H9 (cell line): ENCODE data around the gene NSL1. TPM values are rescaled to one million over a fixed set of nuclear protein-coding genes. Genes with fewer than 3 reads are reported as not detected.
A peak's percentile ranks its signal among the peaks of the same experiment; 100 is the strongest.

Experiments
- DNase-seq: peaks from one replicate; pipeline ENCODE4 v3.0.0-alpha.2; 2017
- H2AFZ ChIP-seq: one replicate; pipeline ENCODE4 v1.6.1; 2013; ENCODE audit warnings: mild to moderate bottlenecking, low read length, control low read depth, moderate library complexity
- H2AK5ac ChIP-seq: 2 replicates; pipeline ENCODE4 v1.6.1; 2013; ENCODE audit warnings: low read length, control low read depth, mixed read lengths; ENCODE audit not compliant: insufficient read length
- H2BK120ac ChIP-seq: one replicate; pipeline ENCODE4 v1.6.1; 2013; ENCODE audit warnings: low read depth, mild to moderate bottlenecking, low read length, control low read depth, inconsistent platforms; ENCODE audit not compliant: poor library complexity, severe bottlenecking
- H2BK12ac ChIP-seq: 2 replicates; pipeline ENCODE4 v1.6.1; 2013; ENCODE audit warnings: low read length, control low read depth, mixed read lengths, low read depth; ENCODE audit not compliant: insufficient read length
- H2BK15ac ChIP-seq: 2 replicates; pipeline ENCODE4 v1.6.1; 2013; ENCODE audit warnings: low read depth, low read length, control low read depth
- H2BK20ac ChIP-seq: one replicate; pipeline ENCODE4 v1.6.1; 2013; ENCODE audit warnings: low read depth, mild to moderate bottlenecking, low read length, control low read depth, inconsistent platforms; ENCODE audit not compliant: poor library complexity, severe bottlenecking
- H2BK5ac ChIP-seq: 2 replicates; pipeline ENCODE4 v1.6.1; 2013; ENCODE audit warnings: low read length, control low read depth, mixed read lengths; ENCODE audit not compliant: insufficient read length
- H3K14ac ChIP-seq: 2 replicates; pipeline ENCODE4 v1.6.1; 2013; ENCODE audit warnings: low read length, control low read depth; ENCODE audit not compliant: insufficient read depth
- H3K18ac ChIP-seq: 2 replicates; pipeline ENCODE4 v1.6.1; 2013; ENCODE audit warnings: low read depth, mild to moderate bottlenecking, mixed read lengths, low read length, control low read depth; ENCODE audit not compliant: insufficient read length
- H3K23ac ChIP-seq: 2 replicates; pipeline ENCODE4 v1.6.1; 2013; ENCODE audit warnings: low read length, control low read depth, mixed read lengths, low read depth; ENCODE audit not compliant: insufficient read length
- H3K23me2 ChIP-seq: 2 replicates; pipeline ENCODE4 v1.6.1; 2013; ENCODE audit warnings: low read depth, mild to moderate bottlenecking, mixed read lengths, low read length, control low read depth; ENCODE audit not compliant: insufficient read length, poor library complexity, severe bottlenecking
- H3K27ac ChIP-seq: 2 replicates; pipeline ENCODE4 v1.5.1; 2013; ENCODE audit warnings: low read length, control low read depth, mixed read lengths, low read depth; ENCODE audit not compliant: insufficient read length
- H3K27me3 ChIP-seq: 2 replicates; pipeline ENCODE4 v1.6.1; 2013; ENCODE audit warnings: low read length, control low read depth, inconsistent platforms; ENCODE audit not compliant: insufficient read depth
- H3K4ac ChIP-seq: 2 replicates; pipeline ENCODE4 v1.6.1; 2013; ENCODE audit warnings: low read depth, mild to moderate bottlenecking, control low read depth, inconsistent platforms, low read length, moderate library complexity
- H3K4me1 ChIP-seq: 2 replicates; pipeline ENCODE4 v1.6.1; 2013; ENCODE audit warnings: low read length, control low read depth, inconsistent platforms; ENCODE audit not compliant: insufficient read depth
- H3K4me2 ChIP-seq: 2 replicates; pipeline ENCODE4 v1.6.1; 2013; ENCODE audit warnings: low read length, control low read depth, mixed read lengths; ENCODE audit not compliant: insufficient read length, insufficient read depth
- H3K56ac ChIP-seq: 2 replicates; pipeline ENCODE4 v1.6.1; 2013; ENCODE audit warnings: low read depth, mild to moderate bottlenecking, mixed read lengths, low read length, control low read depth; ENCODE audit not compliant: insufficient read length
- H3K79me1 ChIP-seq: 2 replicates; pipeline ENCODE4 v1.6.1; 2013; ENCODE audit warnings: low read depth, mild to moderate bottlenecking, moderate library complexity, low read length, control low read depth, inconsistent platforms; ENCODE audit not compliant: insufficient read depth, poor library complexity, severe bottlenecking
- H3K79me2 ChIP-seq: 2 replicates; pipeline ENCODE4 v1.6.1; 2013; ENCODE audit warnings: low read length, control low read depth, inconsistent platforms; ENCODE audit not compliant: insufficient read depth
- H3K9ac ChIP-seq: 2 replicates; pipeline ENCODE4 v1.6.1; 2013; ENCODE audit warnings: low read length, control low read depth, mixed read lengths; ENCODE audit not compliant: insufficient read length; ENCODE audit errors: extremely low read depth
- H3K9me3 ChIP-seq: one replicate; pipeline ENCODE4 v1.6.1; 2013; ENCODE audit warnings: low read depth, low read length, inconsistent platforms; ENCODE audit not compliant: control insufficient read depth
- H3T11ph ChIP-seq: one replicate; pipeline ENCODE4 v1.6.1; 2013; ENCODE audit warnings: mild to moderate bottlenecking, low read length, control low read depth, inconsistent platforms
- H4K20me1 ChIP-seq: one replicate; pipeline ENCODE4 v1.6.1; 2013; ENCODE audit not compliant: control insufficient read depth, insufficient read length, insufficient read depth
- H4K5ac ChIP-seq: 2 replicates; pipeline ENCODE4 v1.6.1; 2013; ENCODE audit warnings: low read depth, mild to moderate bottlenecking, mixed read lengths, low read length, control low read depth; ENCODE audit not compliant: insufficient read length
- H4K8ac ChIP-seq: replicated peaks from 2 replicates; pipeline ENCODE4 v1.6.1; 2013; ENCODE audit warnings: low read length, control low read depth, mixed read lengths, low read depth; ENCODE audit not compliant: insufficient read length
- H4K91ac ChIP-seq: 2 replicates; pipeline ENCODE4 v1.6.1; 2013; ENCODE audit warnings: low read depth, mild to moderate bottlenecking, moderate library complexity, mixed read lengths, low read length, control low read depth; ENCODE audit not compliant: insufficient read length
- H3K27ac Mint-ChIP-seq, 3 experiments: 2 replicates in 2 of 3; 3 replicates in 1 of 3; pipeline ENCODE4 v1.8.0; 2020 to 2021; ENCODE audit warnings: mixed read lengths in 3 of 3, mild to moderate bottlenecking in 1 of 3, moderate library complexity in 1 of 3
- H3K27me3 Mint-ChIP-seq: 2 replicates; pipeline ENCODE4 v1.8.0; 2021; ENCODE audit warnings: low read depth, mild to moderate bottlenecking, moderate library complexity, mixed read lengths
- H3K36me3 Mint-ChIP-seq, 3 experiments: 2 replicates in 2 of 3; 3 replicates in 1 of 3; pipeline ENCODE4 v1.8.0; 2020 to 2021; ENCODE audit warnings: low read depth in 3 of 3, mixed read lengths in 3 of 3; ENCODE audit not compliant: insufficient read depth in 1 of 3
- H3K4me1 Mint-ChIP-seq, 2 experiments: 2 replicates each; pipeline ENCODE4 v1.8.0; 2020; ENCODE audit warnings: mixed read lengths in 2 of 2
- H3K4me3 Mint-ChIP-seq, 2 experiments: 2 replicates in 1 of 2; 3 replicates in 1 of 2; pipeline ENCODE4 v1.8.0; 2020 to 2021; ENCODE audit warnings: mild to moderate bottlenecking in 2 of 2, mixed read lengths in 2 of 2, moderate library complexity in 1 of 2
- H3K9me3 Mint-ChIP-seq, 2 experiments: 2 replicates in 1 of 2; 3 replicates in 1 of 2; pipeline ENCODE4 v1.8.0; 2020; ENCODE audit warnings: mild to moderate bottlenecking in 2 of 2, mixed read lengths in 2 of 2, moderate library complexity in 1 of 2
- CTCF ChIP-seq: fragments of 200-600 bp; sonication (generic); conservative IDR thresholded peaks from 3 replicates; pipeline ENCODE4 v1.8.0; 2021; ENCODE audit warnings: antibody characterized with exemption, mild to moderate bottlenecking
- WGBS: extraction: QIAGEN DNeasy Blood & Tissue Kit; methylation state at CpG from one replicate; pipeline ENCODE4 v1.1.7; 2013; ENCODE audit warnings: missing lambda C conversion rate, low lambda C conversion rate, mixed read lengths; ENCODE audit not compliant: insufficient read length; ENCODE audit errors: extremely low coverage; 5-methylcytosine and 5-hydroxymethylcytosine counted together
- total RNA-seq: library from RNA; stranded (reverse); gene quantifications from 2 replicates; pipeline ENCODE4 v1.2.1, GENCODE V29; 2021

Gene NSL1
- total RNA-seq, 1 experiment from 2014 or later: 49.3 TPM

- Histone ChIP-seq H3K79me1 (no peaks in the 10 kb centered on the region), H4K8ac (no peak overlapping the region), H2BK5ac (no peak overlapping the region), H2BK120ac (no peak overlapping the region), H3K18ac (no peak overlapping the region), H3K27ac (no peak overlapping the region), H4K91ac (no peak overlapping the region), H3K4me2 (no peak overlapping the region), H3K4ac (no peak overlapping the region), H2AK5ac (no peak overlapping the region), H3K79me2 (no peaks in the 10 kb centered on the region), H3K27me3 (no peaks in the 10 kb centered on the region), H2BK20ac (no peak overlapping the region), H3T11ph (no peak overlapping the region), H3K23me2 (no peaks in the 10 kb centered on the region), H3K23ac (no peak overlapping the region), H3K9ac (no peak overlapping the region), H4K5ac (no peak overlapping the region), H3K14ac (no peak overlapping the region), H4K20me1 (no peaks in the 10 kb centered on the region), H3K9me3 (no peaks in the 10 kb centered on the region), H3K56ac (no peak overlapping the region), H2AFZ (no peak overlapping the region), H2BK15ac (no peak overlapping the region), H2BK12ac (no peak overlapping the region), H3K4me1 (no peaks in the 10 kb centered on the region)
- TF ChIP-seq CTCF: no peak
- Mint-ChIP-seq H3K36me3 (peaks cover 30 to 35% (median 34%) of the 10 kb centered on the region in 3 experiments), H3K4me3 (no peak overlapping the region), H3K4me1 (peaks cover 0 to 3% of the 10 kb centered on the region in 2 experiments; a peak in 1 of 4 replicates), H3K9me3 (peaks cover 21 to 29% of the 10 kb centered on the region in 2 experiments), H3K27ac (peak overlapping the region in 2 of 3 experiments; percentile 26 to 74; a peak in 3 of 7 replicates), H3K27me3 (no peaks in the 10 kb centered on the region; the same call in 1 of the 2 replicates)
- no peak for DNase-seq
- WGBS: 100% methylated on average over 1 of the region's 5 CpGs
Observed at GRCh38 chr1:212728606-212729005, 63.0 kb downstream of the NSL1 start.
